HepG2 (cell line): ENCODE data around the gene KCNJ6. TPM values are rescaled to one million over a fixed set of nuclear protein-coding genes. Genes with fewer than 3 reads are reported as not detected.

ENCODE experiments used
- ARHGAP35 ChIP-seq: sonication (generic); formaldehyde crosslinking; IDR thresholded peaks from 2 replicates; pipeline ENCODE4 v1.9.0; 2022; ENCODE audit warnings: mild to moderate bottlenecking, inconsistent platforms, moderate library complexity, missing genetic modification reagents, borderline replicate concordance
- BHLHE40 ChIP-seq: IDR thresholded peaks from 2 replicates; pipeline ENCODE4 v1.6.1; 2011; ENCODE audit warnings: low read length, improper control_type of control experiment
- CEBPB ChIP-seq: IDR thresholded peaks from 2 replicates; pipeline ENCODE4 v1.6.1; 2011; ENCODE audit warnings: low read depth, low read length, improper control_type of control experiment, borderline replicate concordance
- CENPBD1 ChIP-seq: sonication (generic); formaldehyde crosslinking; IDR thresholded peaks from 2 replicates; pipeline ENCODE4 v1.8.0; 2022; ENCODE audit warnings: missing genetic modification reagents, low read depth, mild to moderate bottlenecking, borderline replicate concordance
- CERS6 ChIP-seq: sonication (generic); formaldehyde crosslinking; IDR thresholded peaks from 2 replicates; pipeline ENCODE4 v1.5.0; 2020; ENCODE audit warnings: missing genetic modification reagents
- DR1 ChIP-seq: sonication (generic); formaldehyde crosslinking; IDR thresholded peaks from 2 replicates; pipeline ENCODE4 v1.8.0; 2021; ENCODE audit warnings: mild to moderate bottlenecking, missing genetic modification reagents, inconsistent platforms
- E2F1 ChIP-seq: sonication (generic); formaldehyde crosslinking; IDR thresholded peaks from 2 replicates; pipeline ENCODE4 v1.5.0; 2020; ENCODE audit warnings: missing genetic modification reagents
- FOXO4 ChIP-seq: sonication (generic); formaldehyde crosslinking; conservative IDR thresholded peaks from 2 replicates; pipeline ENCODE4 v1.8.1; 2023; ENCODE audit warnings: missing genetic modification reagents
- HMG20A ChIP-seq: IDR thresholded peaks from 2 replicates; pipeline ENCODE4 v1.6.1; 2016; ENCODE audit warnings: borderline replicate concordance
- NAIF1 ChIP-seq: sonication (generic); formaldehyde crosslinking; IDR thresholded peaks from 2 replicates; pipeline ENCODE4 v1.5.0; 2020; ENCODE audit warnings: mild to moderate bottlenecking, missing genetic modification reagents, borderline replicate concordance
- RAD51 ChIP-seq: fragments of 450-650 bp; IDR thresholded peaks from 2 replicates; pipeline ENCODE4 v1.6.1; 2016; ENCODE audit warnings: borderline replicate concordance
- STAG1 ChIP-seq: sonication (generic); formaldehyde crosslinking; IDR thresholded peaks from 2 replicates; pipeline ENCODE4 v1.4.0; 2020; ENCODE audit warnings: missing genetic modification reagents
- TARDBP ChIP-seq: sonication (generic); formaldehyde crosslinking; IDR thresholded peaks from 2 replicates; pipeline ENCODE4 v1.8.0; 2022; ENCODE audit warnings: mild to moderate bottlenecking, missing genetic modification reagents
- TEAD3 ChIP-seq: optimal IDR thresholded peaks from 2 replicates; pipeline ENCODE3; 2016; ENCODE audit warnings: borderline replicate concordance
- ZBTB37 ChIP-seq: sonication (generic); formaldehyde crosslinking; IDR thresholded peaks from 2 replicates; pipeline ENCODE4 v1.4.0; 2020; ENCODE audit warnings: mild to moderate bottlenecking, missing genetic modification reagents
- ZBTB38 ChIP-seq: sonication (generic); formaldehyde crosslinking; IDR thresholded peaks from 2 replicates; pipeline ENCODE4 v1.5.1; 2020; ENCODE audit warnings: mild to moderate bottlenecking, missing genetic modification reagents
- ZMYM4 ChIP-seq: sonication (generic); formaldehyde crosslinking; IDR thresholded peaks from 2 replicates; pipeline ENCODE4 v1.8.1; 2023; ENCODE audit warnings: mild to moderate bottlenecking, missing genetic modification reagents
- ZNF256 ChIP-seq: sonication (generic); formaldehyde crosslinking; conservative IDR thresholded peaks from 2 replicates; pipeline ENCODE4 v1.4.0; 2020; ENCODE audit warnings: missing genetic modification reagents
- ZNF580 ChIP-seq: IDR thresholded peaks from 2 replicates; pipeline ENCODE4 v1.6.1; 2016; ENCODE audit warnings: low read depth, borderline replicate concordance
- ZNF770 ChIP-seq: sonication (generic); formaldehyde crosslinking; IDR thresholded peaks from 2 replicates; pipeline ENCODE4 v1.5.0; 2020; ENCODE audit warnings: mild to moderate bottlenecking, missing genetic modification reagents
- ZNF891 ChIP-seq: sonication (generic); formaldehyde crosslinking; IDR thresholded peaks from 2 replicates; pipeline ENCODE4 v1.5.0; 2020; ENCODE audit warnings: mild to moderate bottlenecking, missing genetic modification reagents
- ZSCAN20 ChIP-seq: sonication (generic); formaldehyde crosslinking; IDR thresholded peaks from 2 replicates; pipeline ENCODE4 v1.4.0; 2020; ENCODE audit warnings: missing genetic modification reagents, mild to moderate bottlenecking, borderline replicate concordance
- polyA plus RNA-seq, 8 experiments: library from polyadenylated mRNA; depleted of rRNA in 3 of 8; stranded (reverse) in 7 of 8; unstranded in 1 of 8; fragments of >200 nt; fragmentation: Illumina TruSeq in 4 of 8; extraction: Trizol in 4 of 8; gene quantifications; 2 replicates each; pipeline versions ENCODE4 v1.2.1 to v1.2.3, GENCODE V29; 2011 to 2016; ENCODE audit warnings: low read depth in 4 of 8, missing spikeins in 1 of 8, mixed read lengths in 1 of 8; ENCODE audit not compliant: insufficient read depth in 1 of 8
- total RNA-seq, 5 experiments: library from RNA; depleted of rRNA; stranded (reverse); fragments of >200 nt; fragmentation: Illumina TruSeq; extraction: Trizol; gene quantifications; 2 replicates each; pipeline ENCODE4 v1.2.3, GENCODE V29; 2016; ENCODE audit warnings: low read depth in 1 of 5

The KCNJ6 gene
- total and polyA plus RNA-seq, 2 of the 13 experiments (the other 11 are each of a cell fraction or from before 2014, with no cell fraction given), result not detected

- no peak for TF ChIP-seq E2F1 (CRISPR knock-in tag)
- no peak for TF ChIP-seq ZBTB37 (CRISPR knock-in tag)
- TF ChIP-seq ZSCAN20 (CRISPR knock-in tag), result no peak
- no peak for TF ChIP-seq ZNF256 (CRISPR knock-in tag)
- TF ChIP-seq ZNF580 (CRISPR knock-in tag), result no peak
- TF ChIP-seq NAIF1, result no peak
- no peak for TF ChIP-seq ZNF891 (CRISPR knock-in tag)
- TF ChIP-seq STAG1, result peak; percentile 90
- no peak for TF ChIP-seq ARHGAP35 (CRISPR knock-in tag)
- TF ChIP-seq CEBPB, result peak; percentile 75
- TF ChIP-seq CENPBD1 (CRISPR knock-in tag), result no peak
- TF ChIP-seq DR1 (CRISPR knock-in tag), result no peak
- peak; percentile 15 for TF ChIP-seq TEAD3
- TF ChIP-seq BHLHE40, result 0 out of 2 replicates have a peak, but pooled peaks have one; percentile 5
- TF ChIP-seq ZBTB38 (CRISPR knock-in tag), result no peak
- no peak for TF ChIP-seq CERS6 (CRISPR knock-in tag)
- no peak for TF ChIP-seq ZNF770
- TF ChIP-seq FOXO4 (CRISPR knock-in tag), result no peak
- no peak for TF ChIP-seq HMG20A
- no peak for TF ChIP-seq TARDBP
- no peak for TF ChIP-seq RAD51
- TF ChIP-seq ZMYM4 (CRISPR knock-in tag), result peak; percentile 24; the same call in 1 of the 2 replicates
Measured at GRCh38 chr21:37582590-37582989, 333.7 kb downstream of the KCNJ6 start (continued).
